Left ventricle myocardium inferior (tissue), 1 donor: ENCODE results near the gene EDC4. TPM values are rescaled to one million over a fixed set of nuclear protein-coding genes. Genes with fewer than 3 reads are reported as not detected.

Source experiments
- DNase-seq: peaks from one replicate; pipeline ENCODE4 v3.0.0-alpha.2; 2020
- H3K27ac ChIP-seq: fragments of 200-600 bp; replicated peaks from 2 replicates; pipeline ENCODE4 v1.8.0; 2021
- H3K27me3 ChIP-seq: fragments of 200-600 bp; 2 replicates; pipeline ENCODE4 v1.8.0; 2021; ENCODE audit warnings: low read depth
- H3K36me3 ChIP-seq: fragments of 200-600 bp; 2 replicates; pipeline ENCODE4 v1.8.0; 2021
- H3K4me1 ChIP-seq: fragments of 200-600 bp; 2 replicates; pipeline ENCODE4 v1.8.0; 2021
- H3K4me3 ChIP-seq: fragments of 200-600 bp; 2 replicates; pipeline ENCODE4 v1.8.0; 2021; ENCODE audit warnings: mild to moderate bottlenecking, moderate library complexity
- H3K9me3 ChIP-seq: fragments of 200-600 bp; replicated peaks from 2 replicates; pipeline ENCODE4 v1.8.0; 2021
- CTCF ChIP-seq: fragments of 200-600 bp; IDR thresholded peaks from 2 replicates; pipeline ENCODE4 v1.8.0; 2021; ENCODE audit warnings: antibody characterized with exemption, mild to moderate bottlenecking, borderline replicate concordance
- intact Hi-C: fragments of 100-400 bp; cut with micrococcal nuclease; formaldehyde crosslinking; loops from one replicate; pipeline ENCODE4 v1.11.0; 2022
- total RNA-seq: library from RNA; stranded (reverse); fragmentation: NEBNext Ultra II Directional; extraction: Animal tissue kit (Norgen Biotek cat#: 25700); gene quantifications from one replicate; pipeline ENCODE4 v1.2.1, GENCODE V29; 2021
- donor health status: DM: no; HTN: yes; CAD: no; lungs with severe emphysema.

EDC4 gene
- total RNA-seq, 1 donor from 2014 or later, result 33.2 TPM

GRCh38 chr16:67892899-67893742, 20.3 kb downstream of the EDC4 start, which contains the start of gene PSKH1:
PSKH1 (plus strand) TSS chr16:67893254; CDS start chr16:67908750, 15,496 bp downstream.
- intact Hi-C loops, result no loop called here
- Histone ChIP-seq H3K27ac (peak within 1 kb of the TSS; percentile 96), H3K36me3 (no peaks in the 10 kb centered on the region), H3K4me1 (peaks cover 57% of the 10 kb centered on the region), H3K9me3 (no peaks in the 10 kb centered on the region), H3K4me3 (peak within 1 kb of the TSS; percentile 88), H3K27me3 (no peaks in the 10 kb centered on the region)
- peak; percentile 98 for DNase-seq
- no peak for TF ChIP-seq CTCF

- Histone ChIP-seq H3K4me1 (peaks cover 62% of the 10 kb centered on the region), H3K36me3 (no peaks in the 10 kb centered on the region), H3K27me3 (no peaks in the 10 kb centered on the region), H3K27ac (peak overlapping the region; percentile 96), H3K9me3 (no peaks in the 10 kb centered on the region), H3K4me3 (peak overlapping the region; percentile 88)
- intact Hi-C loops, result no loop called here
- TF ChIP-seq CTCF, result no peak
- no peak for DNase-seq
Observed at GRCh38 chr16:67893743-67894399, 21.0 kb downstream of the EDC4 start.

- no peaks in the 10 kb centered on the region for H3K9me3 ChIP-seq
- DNase-seq, result no peak
Observed at GRCh38 chr16:67897231-67897630, 24.4 kb downstream of the EDC4 start.

GRCh38 chr16:67901734-67902133, 28.9 kb downstream of the EDC4 start:
- no peak overlapping the region for H3K27ac ChIP-seq
- TF ChIP-seq CTCF, result no peak
- DNase-seq, result no peak
- intact Hi-C loops, result no loop called here
- no peaks in the 10 kb centered on the region for H3K27me3 ChIP-seq
- H3K4me3 ChIP-seq, result no peak overlapping the region
- H3K36me3 ChIP-seq, result peaks cover 4% of the 10 kb centered on the region
- no peaks in the 10 kb centered on the region for H3K9me3 ChIP-seq
- peaks cover 38% of the 10 kb centered on the region for H3K4me1 ChIP-seq

More at GRCh38 chr16:67897231-67897630, 24.4 kb downstream of the EDC4 start:
- intact Hi-C loops, result no loop called here
- Histone ChIP-seq H3K27ac (peak overlapping the region; percentile 70), H3K36me3 (no peaks in the 10 kb centered on the region), H3K27me3 (no peaks in the 10 kb centered on the region), H3K4me3 (no peak overlapping the region), H3K4me1 (peaks cover 74% of the 10 kb centered on the region)
- TF ChIP-seq CTCF, result no peak

- Histone ChIP-seq H3K4me1 (peaks cover 27% of the 10 kb centered on the region), H3K27ac (no peak overlapping the region), H3K4me3 (no peak overlapping the region), H3K27me3 (no peaks in the 10 kb centered on the region), H3K9me3 (no peaks in the 10 kb centered on the region), H3K36me3 (peaks cover 4% of the 10 kb centered on the region)
- TF ChIP-seq CTCF, result no peak
- DNase-seq, result no peak
- intact Hi-C loops, result no loop called here
Observed at GRCh38 chr16:67902831-67903230, 30.0 kb downstream of the EDC4 start.
